ENCODE results near the gene PLCG2. TPM values are rescaled to one million over a fixed set of nuclear protein-coding genes. Genes with fewer than 3 reads are reported as not detected.
A peak's percentile ranks its signal among the peaks of the same experiment; 100 is the strongest.

Gene PLCG2
- total RNA-seq, 6 experiments from 2014 or later, result 11.1 to 23.1 (median 17.7) TPM

GRCh38 chr16:81837312-81837751, 58.2 kb downstream of the PLCG2 start:
- Histone ChIP-seq H3K4me1 (no peaks in the 10 kb centered on the region), H3K4me3 (no peak overlapping the region), H3K36me3 (no peaks in the 10 kb centered on the region), H3K27ac (no peak overlapping the region), H3K27me3 (no peaks in the 10 kb centered on the region), H3K9me3 (no peaks in the 10 kb centered on the region)
- intact Hi-C loops (cut with DNase I), result no loop called here
- WGBS (ENCODE audit: insufficient coverage, low coverage, low lambda C conversion rate, missing lambda C conversion rate), result 59% methylated on average over 5 of the region's 9 CpGs
- DNase-seq (no peak), ATAC-seq (no peak)
- no peak for TF ChIP-seq POLR2A (IDR thresholded peaks at IDR 0.05)
- TF ChIP-seq CTCF (IDR thresholded peaks at IDR 0.05), result no peak

- Histone ChIP-seq H3K4me1 (no peaks in the 10 kb centered on the region), H3K4me3 (no peak overlapping the region), H3K27ac (no peak overlapping the region), H3K9me3 (no peaks in the 10 kb centered on the region), H3K36me3 (no peaks in the 10 kb centered on the region), H3K27me3 (no peaks in the 10 kb centered on the region)
- no peak for DNase-seq
- TF ChIP-seq CTCF (IDR thresholded peaks at IDR 0.05) (no peak), POLR2A (IDR thresholded peaks at IDR 0.05) (no peak)
- intact Hi-C loops (cut with DNase I), result no loop called here
- ATAC-seq, result peak in 1 of 4 donors; percentile 33
- 42% methylated on average over 2 of the region's 4 CpGs for WGBS (ENCODE audit: insufficient coverage, low coverage, low lambda C conversion rate, missing lambda C conversion rate)
Measured at GRCh38 chr16:81838794-81839193, 59.7 kb downstream of the PLCG2 start.

- intact Hi-C loops (cut with DNase I), result no loop called here
- no peaks in the 10 kb centered on the region for H3K4me1 ChIP-seq
- no peak overlapping the region for H3K27ac ChIP-seq
- TF ChIP-seq POLR2A (IDR thresholded peaks at IDR 0.05) (no peak), CTCF (IDR thresholded peaks at IDR 0.05) (no peak)
- no peak for DNase-seq
- no peaks in the 10 kb centered on the region for H3K36me3 ChIP-seq
- H3K27me3 ChIP-seq, result no peaks in the 10 kb centered on the region
- H3K9me3 ChIP-seq, result no peaks in the 10 kb centered on the region
- WGBS (ENCODE audit: insufficient coverage, low coverage, low lambda C conversion rate, missing lambda C conversion rate), result 66% methylated on average over 5 of the region's 7 CpGs
- ATAC-seq, result peak in 2 of 4 donors; percentile 18 to 42
- H3K4me3 ChIP-seq, result no peak overlapping the region
Measured at GRCh38 chr16:81841722-81842121, 62.6 kb downstream of the PLCG2 start.

GRCh38 chr16:81842564-81843242, 63.6 kb downstream of the PLCG2 start:
- WGBS (ENCODE audit: insufficient coverage, low coverage, low lambda C conversion rate, missing lambda C conversion rate), result 35% methylated on average over 11 of the region's 12 CpGs
- Histone ChIP-seq H3K9me3 (no peaks in the 10 kb centered on the region), H3K27ac (no peak overlapping the region), H3K4me1 (no peaks in the 10 kb centered on the region), H3K27me3 (no peaks in the 10 kb centered on the region), H3K36me3 (no peaks in the 10 kb centered on the region), H3K4me3 (no peak overlapping the region)
- intact Hi-C loops (cut with DNase I), result no loop called here
- no peak for TF ChIP-seq POLR2A (IDR thresholded peaks at IDR 0.05)
- no peak for TF ChIP-seq CTCF (IDR thresholded peaks at IDR 0.05)
- DNase-seq (no peak), ATAC-seq (peak; percentile 15 to 44 (median 28))
